GM12874 (cell line): Measurements from ENCODE around the gene KLHL26.

Experiments used
- CTCF ChIP-seq: IDR thresholded peaks from 2 replicates; pipeline ENCODE4 v1.5.1; 2011; ENCODE audit warnings: low read depth, mild to moderate bottlenecking, control low read depth, low read length, moderate library complexity; ENCODE audit not compliant: insufficient read depth

The KLHL26 gene

GRCh38 chr19:18605546-18606280 lies 31.1 kb upstream of the KLHL26 start:
- TF ChIP-seq CTCF, result no peak

GRCh38 chr19:18606281-18607225 lies 30.3 kb upstream of the KLHL26 start, which contains the start of gene CRLF1:
Gene CRLF1 (minus strand): TSS chr19:18606799. CDS start chr19:18606656, 143 bp downstream.
- TF ChIP-seq CTCF, result no peak

- no peak for TF ChIP-seq CTCF
Observed at GRCh38 chr19:18607226-18608101, 29.4 kb upstream of the KLHL26 start.

- no peak for TF ChIP-seq CTCF
Observed at GRCh38 chr19:18608102-18608804, 28.6 kb upstream of the KLHL26 start.

GRCh38 chr19:18608805-18609716 lies 27.8 kb upstream of the KLHL26 start:
- TF ChIP-seq CTCF, result no peak

GRCh38 chr19:18609717-18610051 lies 27.1 kb upstream of the KLHL26 start:
- TF ChIP-seq CTCF, result no peak
